HEK293 (cell line): ENCODE data around the gene PPFIA2.
A peak's percentile ranks its signal among the peaks of the same experiment; 100 is the strongest.

ENCODE experiments used
- CTCF ChIA-PET: fragments of 350-600 bp; formaldehyde crosslinking; extraction: SDS; loops from one replicate; lab custom pipeline; 2021; ENCODE audit warnings: antibody characterized with exemption; lab: Yijun Ruan, JAX
- POLR2A ChIA-PET: fragments of 300-600 bp; formaldehyde crosslinking; extraction: SDS; loops from one replicate; lab custom pipeline; 2020; ENCODE audit warnings: antibody characterized with exemption, inconsistent platforms; lab: Yijun Ruan, JAX
- H3K27ac ChIP-seq: fragments of 200-500 bp; sonication (Bioruptor generic); 2 replicates; pipeline ENCODE4 v1.5.1; 2014; ENCODE audit warnings: low read depth, low read length, control low read depth, inconsistent platforms; ENCODE audit errors: extremely low read depth
- H3K36me3 ChIP-seq, 2 experiments: fragments of 200-500 bp in 1 of 2; sonication (Bioruptor generic) in 1 of 2; 1 replicate in 1 of 2; 2 replicates in 1 of 2; pipeline ENCODE4 v1.5.1; 2014 to 2017; ENCODE audit warnings: inconsistent platforms in 2 of 2, low read length in 2 of 2; ENCODE audit not compliant: control insufficient read depth in 2 of 2, insufficient read depth in 1 of 2
- H3K4me1 ChIP-seq: fragments of 200-500 bp; sonication (Bioruptor generic); 2 replicates; pipeline ENCODE4 v1.5.1; 2014; ENCODE audit warnings: mild to moderate bottlenecking, low read length, inconsistent platforms; ENCODE audit not compliant: control insufficient read depth, insufficient read depth
- H3K4me3 ChIP-seq: 2 replicates; pipeline ENCODE4 v1.5.1; 2011; ENCODE audit warnings: low read depth, mild to moderate bottlenecking, control low read depth, low read length, moderate library complexity
- H3K9me3 ChIP-seq: fragments of 200-500 bp; sonication (Bioruptor generic); 2 replicates; pipeline ENCODE4 v1.5.1; 2014; ENCODE audit warnings: low read depth, low read length, inconsistent platforms; ENCODE audit not compliant: control insufficient read depth, insufficient read depth
- FEZF1 ChIP-seq: fragments of 450-650 bp; formaldehyde crosslinking; IDR thresholded peaks from 2 replicates; pipeline ENCODE4 v1.5.1; 2016; ENCODE audit warnings: missing biosample characterization, missing genetic modification characterization
- KLF8 ChIP-seq: fragments of 450-650 bp; formaldehyde crosslinking; IDR thresholded peaks from 2 replicates; pipeline ENCODE4 v1.5.1; 2016; ENCODE audit warnings: missing biosample characterization, missing genetic modification characterization
- MYNN ChIP-seq: fragments of 450-650 bp; formaldehyde crosslinking; IDR thresholded peaks from 2 replicates; pipeline ENCODE4 v1.5.1; 2016; ENCODE audit warnings: missing biosample characterization, missing genetic modification characterization, borderline replicate concordance
- WT1 ChIP-seq: fragments of 450-650 bp; formaldehyde crosslinking; IDR thresholded peaks from 2 replicates; pipeline ENCODE4 v1.5.1; 2016; ENCODE audit warnings: missing biosample characterization, missing genetic modification characterization
- ZNF140 ChIP-seq: fragments of 450-650 bp; formaldehyde crosslinking; IDR thresholded peaks from 2 replicates; pipeline ENCODE4 v1.5.1; 2016; ENCODE audit warnings: missing biosample characterization, missing genetic modification characterization
- ZNF24 ChIP-seq: fragments of 450-650 bp; formaldehyde crosslinking; IDR thresholded peaks from 2 replicates; pipeline ENCODE4 v1.5.1; 2016; ENCODE audit warnings: missing biosample characterization, missing genetic modification characterization
- ZNF416 ChIP-seq: fragments of 450-650 bp; formaldehyde crosslinking; IDR thresholded peaks from 2 replicates; pipeline ENCODE4 v1.5.1; 2016; ENCODE audit warnings: missing biosample characterization, missing genetic modification characterization
- ZNF433 ChIP-seq: fragments of 450-650 bp; formaldehyde crosslinking; IDR thresholded peaks from 2 replicates; pipeline ENCODE4 v1.5.1; 2016; ENCODE audit warnings: missing biosample characterization, missing genetic modification characterization, low read depth
- ZNF624 ChIP-seq: fragments of 450-650 bp; formaldehyde crosslinking; IDR thresholded peaks from 2 replicates; pipeline ENCODE4 v1.5.1; 2017; ENCODE audit warnings: missing biosample characterization, missing genetic modification characterization
- ZNF660 ChIP-seq: fragments of 450-650 bp; IDR thresholded peaks from 2 replicates; pipeline ENCODE4 v1.5.1; 2018; ENCODE audit warnings: missing biosample characterization, mild to moderate bottlenecking, missing genetic modification characterization
- TF ChIP-seq, protein P1 (sequence below): fragments of 450-650 bp; formaldehyde crosslinking; IDR thresholded peaks from 2 replicates; pipeline ENCODE4 v1.5.1; 2016; ENCODE audit warnings: missing biosample characterization, missing genetic modification characterization
- TF ChIP-seq, protein P2 (sequence below): fragments of 450-650 bp; formaldehyde crosslinking; IDR thresholded peaks from 2 replicates; pipeline ENCODE4 v1.5.1; 2016; ENCODE audit warnings: missing biosample characterization, missing genetic modification characterization
- TF ChIP-seq, protein P3 (sequence below): fragments of 450-650 bp; formaldehyde crosslinking; IDR thresholded peaks from 2 replicates; pipeline ENCODE4 v1.5.1; 2016; ENCODE audit warnings: missing biosample characterization, missing genetic modification characterization, low read depth
- TF ChIP-seq, protein P4 (sequence below): fragments of 450-650 bp; formaldehyde crosslinking; IDR thresholded peaks from 2 replicates; pipeline ENCODE4 v1.5.1; 2016; ENCODE audit warnings: missing biosample characterization, missing genetic modification characterization
- TF ChIP-seq, protein P5 (sequence below): fragments of 450-650 bp; formaldehyde crosslinking; IDR thresholded peaks from 2 replicates; pipeline ENCODE4 v1.5.1; 2016; ENCODE audit warnings: missing biosample characterization, missing genetic modification characterization
- TF ChIP-seq, protein P6 (sequence below): fragments of 450-650 bp; formaldehyde crosslinking; IDR thresholded peaks from 2 replicates; pipeline ENCODE4 v1.5.1; 2017; ENCODE audit warnings: missing biosample characterization, missing genetic modification characterization

The PPFIA2 gene

DNA sequence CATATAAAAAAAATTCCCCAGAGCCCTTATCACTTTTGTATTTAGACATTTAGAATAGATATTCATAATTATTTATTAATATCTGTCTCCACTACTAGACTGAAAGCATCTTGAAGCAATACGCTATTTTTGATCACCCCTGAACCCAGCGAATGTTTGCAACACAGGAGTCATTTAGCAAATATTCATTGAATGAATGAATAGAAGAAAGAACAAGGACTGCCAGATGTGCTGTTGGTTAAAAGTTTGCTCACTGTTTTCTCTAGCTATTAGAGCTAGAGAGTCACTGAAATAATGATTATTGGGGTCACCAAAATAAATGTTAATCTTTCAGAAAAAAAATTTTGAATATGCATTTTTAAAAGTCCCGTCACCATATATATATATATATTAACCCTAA is 506.9 kb downstream of the PPFIA2 start:
- H3K27ac ChIP-seq = no peak overlapping the region
- TF ChIP-seq, protein P1, sequence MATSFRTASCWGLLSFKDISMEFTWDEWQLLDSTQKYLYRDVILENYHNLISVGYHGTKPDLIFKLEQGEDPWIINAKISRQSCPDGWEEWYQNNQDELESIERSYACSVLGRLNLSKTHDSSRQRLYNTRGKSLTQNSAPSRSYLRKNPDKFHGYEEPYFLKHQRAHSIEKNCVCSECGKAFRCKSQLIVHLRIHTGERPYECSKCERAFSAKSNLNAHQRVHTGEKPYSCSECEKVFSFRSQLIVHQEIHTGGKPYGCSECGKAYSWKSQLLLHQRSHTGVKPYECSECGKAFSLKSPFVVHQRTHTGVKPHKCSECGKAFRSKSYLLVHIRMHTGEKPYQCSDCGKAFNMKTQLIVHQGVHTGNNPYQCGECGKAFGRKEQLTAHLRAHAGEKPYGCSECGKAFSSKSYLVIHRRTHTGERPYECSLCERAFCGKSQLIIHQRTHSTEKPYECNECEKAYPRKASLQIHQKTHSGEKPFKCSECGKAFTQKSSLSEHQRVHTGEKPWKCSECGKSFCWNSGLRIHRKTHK (tag by site-specific recombination) = no peak
- TF ChIP-seq ZNF24 (tag by site-specific recombination) (no peak), WT1 (no peak), ZNF660 (no peak), ZNF140 (tag by site-specific recombination) (no peak), ZNF624 (tag by site-specific recombination) (no peak)
- TF ChIP-seq, protein P2, sequence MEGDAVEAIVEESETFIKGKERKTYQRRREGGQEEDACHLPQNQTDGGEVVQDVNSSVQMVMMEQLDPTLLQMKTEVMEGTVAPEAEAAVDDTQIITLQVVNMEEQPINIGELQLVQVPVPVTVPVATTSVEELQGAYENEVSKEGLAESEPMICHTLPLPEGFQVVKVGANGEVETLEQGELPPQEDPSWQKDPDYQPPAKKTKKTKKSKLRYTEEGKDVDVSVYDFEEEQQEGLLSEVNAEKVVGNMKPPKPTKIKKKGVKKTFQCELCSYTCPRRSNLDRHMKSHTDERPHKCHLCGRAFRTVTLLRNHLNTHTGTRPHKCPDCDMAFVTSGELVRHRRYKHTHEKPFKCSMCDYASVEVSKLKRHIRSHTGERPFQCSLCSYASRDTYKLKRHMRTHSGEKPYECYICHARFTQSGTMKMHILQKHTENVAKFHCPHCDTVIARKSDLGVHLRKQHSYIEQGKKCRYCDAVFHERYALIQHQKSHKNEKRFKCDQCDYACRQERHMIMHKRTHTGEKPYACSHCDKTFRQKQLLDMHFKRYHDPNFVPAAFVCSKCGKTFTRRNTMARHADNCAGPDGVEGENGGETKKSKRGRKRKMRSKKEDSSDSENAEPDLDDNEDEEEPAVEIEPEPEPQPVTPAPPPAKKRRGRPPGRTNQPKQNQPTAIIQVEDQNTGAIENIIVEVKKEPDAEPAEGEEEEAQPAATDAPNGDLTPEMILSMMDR (tag by site-specific recombination) = no peak
- TF ChIP-seq, protein P3, sequence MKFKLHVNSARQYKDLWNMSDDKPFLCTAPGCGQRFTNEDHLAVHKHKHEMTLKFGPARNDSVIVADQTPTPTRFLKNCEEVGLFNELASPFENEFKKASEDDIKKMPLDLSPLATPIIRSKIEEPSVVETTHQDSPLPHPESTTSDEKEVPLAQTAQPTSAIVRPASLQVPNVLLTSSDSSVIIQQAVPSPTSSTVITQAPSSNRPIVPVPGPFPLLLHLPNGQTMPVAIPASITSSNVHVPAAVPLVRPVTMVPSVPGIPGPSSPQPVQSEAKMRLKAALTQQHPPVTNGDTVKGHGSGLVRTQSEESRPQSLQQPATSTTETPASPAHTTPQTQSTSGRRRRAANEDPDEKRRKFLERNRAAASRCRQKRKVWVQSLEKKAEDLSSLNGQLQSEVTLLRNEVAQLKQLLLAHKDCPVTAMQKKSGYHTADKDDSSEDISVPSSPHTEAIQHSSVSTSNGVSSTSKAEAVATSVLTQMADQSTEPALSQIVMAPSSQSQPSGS (tag by site-specific recombination) = no peak
- TF ChIP-seq, protein P4, sequence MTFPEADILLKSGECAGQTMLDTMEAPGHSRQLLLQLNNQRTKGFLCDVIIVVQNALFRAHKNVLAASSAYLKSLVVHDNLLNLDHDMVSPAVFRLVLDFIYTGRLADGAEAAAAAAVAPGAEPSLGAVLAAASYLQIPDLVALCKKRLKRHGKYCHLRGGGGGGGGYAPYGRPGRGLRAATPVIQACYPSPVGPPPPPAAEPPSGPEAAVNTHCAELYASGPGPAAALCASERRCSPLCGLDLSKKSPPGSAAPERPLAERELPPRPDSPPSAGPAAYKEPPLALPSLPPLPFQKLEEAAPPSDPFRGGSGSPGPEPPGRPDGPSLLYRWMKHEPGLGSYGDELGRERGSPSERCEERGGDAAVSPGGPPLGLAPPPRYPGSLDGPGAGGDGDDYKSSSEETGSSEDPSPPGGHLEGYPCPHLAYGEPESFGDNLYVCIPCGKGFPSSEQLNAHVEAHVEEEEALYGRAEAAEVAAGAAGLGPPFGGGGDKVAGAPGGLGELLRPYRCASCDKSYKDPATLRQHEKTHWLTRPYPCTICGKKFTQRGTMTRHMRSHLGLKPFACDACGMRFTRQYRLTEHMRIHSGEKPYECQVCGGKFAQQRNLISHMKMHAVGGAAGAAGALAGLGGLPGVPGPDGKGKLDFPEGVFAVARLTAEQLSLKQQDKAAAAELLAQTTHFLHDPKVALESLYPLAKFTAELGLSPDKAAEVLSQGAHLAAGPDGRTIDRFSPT = no peak
- TF ChIP-seq, protein P5, sequence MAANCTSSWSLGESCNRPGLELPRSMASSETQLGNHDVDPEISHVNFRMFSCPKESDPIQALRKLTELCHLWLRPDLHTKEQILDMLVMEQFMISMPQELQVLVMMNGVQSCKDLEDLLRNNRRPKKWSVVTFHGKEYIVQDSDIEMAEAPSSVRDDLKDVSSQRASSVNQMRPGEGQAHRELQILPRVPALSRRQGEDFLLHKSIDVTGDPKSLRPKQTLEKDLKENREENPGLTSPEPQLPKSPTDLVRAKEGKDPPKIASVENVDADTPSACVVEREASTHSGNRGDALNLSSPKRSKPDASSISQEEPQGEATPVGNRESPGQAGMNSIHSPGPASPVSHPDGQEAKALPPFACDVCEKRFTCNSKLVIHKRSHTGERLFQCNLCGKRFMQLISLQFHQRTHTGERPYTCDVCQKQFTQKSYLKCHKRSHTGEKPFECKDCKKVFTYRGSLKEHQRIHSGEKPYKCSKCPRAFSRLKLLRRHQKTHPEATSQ (tag by site-specific recombination) = no peak
- ChIA-PET POLR2A (no interaction called here), CTCF (interaction anchor here (0.7 kb wide), 1 partner anchor 1486 kb away, joined by 4 read pairs; no protein-coding TSS in a partner anchor)
- no peaks in the 10 kb centered on the region for H3K4me1 ChIP-seq
- no peaks in the 10 kb centered on the region for H3K9me3 ChIP-seq
- no peaks in the 10 kb centered on the region for H3K36me3 ChIP-seq
- H3K4me3 ChIP-seq = no peak overlapping the region

DNA sequence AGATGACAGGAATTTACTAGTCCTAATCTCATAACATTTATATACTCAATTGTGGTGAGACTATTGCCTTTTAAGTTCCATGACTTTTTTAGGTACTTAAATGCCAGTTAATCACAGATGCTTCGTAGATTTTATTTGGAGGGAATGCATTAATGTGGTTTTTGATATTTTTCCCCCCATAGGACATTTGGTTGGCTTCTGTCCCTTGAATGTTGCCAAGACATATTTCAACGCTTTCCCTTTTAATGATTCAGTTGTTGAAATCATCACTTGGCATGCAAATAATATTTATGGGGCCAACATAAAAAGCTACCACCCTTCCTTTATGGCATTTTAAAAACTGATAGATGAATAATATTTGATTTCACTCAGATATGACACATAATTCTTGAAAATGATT is 509.2 kb downstream of the PPFIA2 start:
- ChIA-PET CTCF (interaction anchor here (0.5 to 1.3 kb wide), 2 partner anchors 8 to 369 kb away, joined by 3 to 6 read pairs; no protein-coding TSS in a partner anchor), POLR2A (no interaction called here)
- H3K36me3 ChIP-seq = no peaks in the 10 kb centered on the region
- H3K4me3 ChIP-seq = no peak overlapping the region
- H3K4me1 ChIP-seq = no peaks in the 10 kb centered on the region
- no peak for TF ChIP-seq ZNF433 (tag by site-specific recombination)
- H3K9me3 ChIP-seq = no peaks in the 10 kb centered on the region
- H3K27ac ChIP-seq = no peak overlapping the region

DNA sequence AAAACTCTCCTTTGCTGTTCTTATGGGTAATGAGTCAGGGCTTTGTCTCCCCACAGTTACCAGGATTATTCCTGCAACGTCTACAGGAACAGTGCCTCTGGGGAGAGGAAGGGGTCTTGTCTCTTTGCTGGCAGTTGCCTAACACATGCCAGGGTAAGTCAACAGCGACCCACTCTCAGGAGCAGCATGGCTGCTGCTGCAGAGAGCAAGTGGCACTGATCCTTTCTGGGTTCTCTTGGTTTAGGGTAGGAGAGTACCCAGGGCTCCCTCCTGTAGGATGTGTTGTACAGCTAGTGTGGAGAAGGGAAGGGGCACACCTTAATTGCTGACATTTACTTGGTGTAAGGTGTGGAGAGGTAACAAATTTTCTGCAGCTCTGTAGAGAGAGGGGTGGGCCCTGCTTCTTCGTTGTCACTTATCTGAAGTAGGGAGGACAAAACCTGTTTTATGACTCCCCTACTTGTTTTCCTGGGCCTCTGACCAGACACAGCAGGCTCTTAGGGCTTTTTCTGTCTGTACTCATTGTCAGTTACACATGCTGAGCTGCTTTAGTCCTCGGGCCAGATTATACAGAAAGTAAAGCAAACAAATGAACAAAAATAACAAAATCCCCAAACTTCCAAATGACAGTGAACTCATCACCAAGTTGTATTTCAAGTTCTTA is 513.1 kb downstream of the PPFIA2 start:
- Histone ChIP-seq H3K9me3 (no peaks in the 10 kb centered on the region), H3K4me3 (no peak overlapping the region), H3K27ac (no peak overlapping the region), H3K36me3 (no peaks in the 10 kb centered on the region), H3K4me1 (no peaks in the 10 kb centered on the region)
- no peak for TF ChIP-seq KLF8 (tag by site-specific recombination)
- peak; percentile 51 for TF ChIP-seq FEZF1 (tag by site-specific recombination)
- TF ChIP-seq, protein P5 (tag by site-specific recombination) = no peak
- TF ChIP-seq ZNF416 = no peak
- no peak for TF ChIP-seq MYNN (tag by site-specific recombination)
- TF ChIP-seq, protein P6, sequence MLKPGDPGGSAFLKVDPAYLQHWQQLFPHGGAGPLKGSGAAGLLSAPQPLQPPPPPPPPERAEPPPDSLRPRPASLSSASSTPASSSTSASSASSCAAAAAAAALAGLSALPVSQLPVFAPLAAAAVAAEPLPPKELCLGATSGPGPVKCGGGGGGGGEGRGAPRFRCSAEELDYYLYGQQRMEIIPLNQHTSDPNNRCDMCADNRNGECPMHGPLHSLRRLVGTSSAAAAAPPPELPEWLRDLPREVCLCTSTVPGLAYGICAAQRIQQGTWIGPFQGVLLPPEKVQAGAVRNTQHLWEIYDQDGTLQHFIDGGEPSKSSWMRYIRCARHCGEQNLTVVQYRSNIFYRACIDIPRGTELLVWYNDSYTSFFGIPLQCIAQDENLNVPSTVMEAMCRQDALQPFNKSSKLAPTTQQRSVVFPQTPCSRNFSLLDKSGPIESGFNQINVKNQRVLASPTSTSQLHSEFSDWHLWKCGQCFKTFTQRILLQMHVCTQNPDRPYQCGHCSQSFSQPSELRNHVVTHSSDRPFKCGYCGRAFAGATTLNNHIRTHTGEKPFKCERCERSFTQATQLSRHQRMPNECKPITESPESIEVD (tag by site-specific recombination) = 0 out of 2 replicates have a peak, but pooled peaks have one; percentile 21
- CTCF ChIA-PET = interaction anchor here (0.7 kb wide), 1 partner anchor 37 kb away, joined by 3 read pairs; no protein-coding TSS in a partner anchor
- POLR2A ChIA-PET = no interaction called here
